Fibroblast of pulmonary artery (primary cell): ENCODE measurements around the gene LUC7L.

Source experiments
- DNase-seq: peaks from one replicate; pipeline ENCODE4 v3.0.0-alpha.2; 2010; ENCODE audit warnings: low read depth
- H3K4me3 ChIP-seq: replicated peaks from 2 replicates; pipeline ENCODE4 v1.5.1; 2011; ENCODE audit warnings: low read depth, mild to moderate bottlenecking, control low read depth, low read length, moderate library complexity
- TF ChIP-seq, protein P1 (sequence below): IDR thresholded peaks from 2 replicates; pipeline ENCODE4 v1.5.1; 2011; ENCODE audit warnings: mild to moderate bottlenecking, control low read depth, low read length, inconsistent platforms; ENCODE audit errors: missing control alignments

The LUC7L gene

DNA sequence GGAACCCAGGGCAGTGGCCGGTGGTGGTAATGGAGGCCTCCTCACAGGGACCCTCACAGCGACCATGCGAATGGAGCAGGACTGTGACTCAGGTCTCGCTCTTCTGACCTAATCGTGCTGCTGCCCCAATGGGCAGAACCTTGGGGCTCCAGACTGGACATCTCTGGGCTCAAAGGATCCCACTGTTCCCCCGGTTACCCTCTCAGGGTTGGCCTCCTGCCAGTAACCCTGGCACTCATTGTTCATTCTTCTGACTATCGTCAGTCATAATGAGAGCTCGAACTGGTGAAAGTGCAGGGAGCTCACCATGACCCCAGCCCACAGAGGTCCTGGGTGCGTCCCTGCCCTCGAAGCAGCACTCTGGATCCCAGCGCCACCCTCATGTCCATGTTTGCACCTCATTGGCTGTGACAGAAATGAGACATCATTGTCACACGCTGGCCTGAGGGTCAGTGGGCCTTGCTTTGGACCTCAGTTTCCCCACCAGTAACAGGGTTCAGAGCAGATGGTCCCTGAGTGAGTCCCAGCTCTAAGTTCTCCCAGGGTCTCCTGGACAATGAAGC is 86.8 kb downstream of the LUC7L start:
- TF ChIP-seq, protein P1, sequence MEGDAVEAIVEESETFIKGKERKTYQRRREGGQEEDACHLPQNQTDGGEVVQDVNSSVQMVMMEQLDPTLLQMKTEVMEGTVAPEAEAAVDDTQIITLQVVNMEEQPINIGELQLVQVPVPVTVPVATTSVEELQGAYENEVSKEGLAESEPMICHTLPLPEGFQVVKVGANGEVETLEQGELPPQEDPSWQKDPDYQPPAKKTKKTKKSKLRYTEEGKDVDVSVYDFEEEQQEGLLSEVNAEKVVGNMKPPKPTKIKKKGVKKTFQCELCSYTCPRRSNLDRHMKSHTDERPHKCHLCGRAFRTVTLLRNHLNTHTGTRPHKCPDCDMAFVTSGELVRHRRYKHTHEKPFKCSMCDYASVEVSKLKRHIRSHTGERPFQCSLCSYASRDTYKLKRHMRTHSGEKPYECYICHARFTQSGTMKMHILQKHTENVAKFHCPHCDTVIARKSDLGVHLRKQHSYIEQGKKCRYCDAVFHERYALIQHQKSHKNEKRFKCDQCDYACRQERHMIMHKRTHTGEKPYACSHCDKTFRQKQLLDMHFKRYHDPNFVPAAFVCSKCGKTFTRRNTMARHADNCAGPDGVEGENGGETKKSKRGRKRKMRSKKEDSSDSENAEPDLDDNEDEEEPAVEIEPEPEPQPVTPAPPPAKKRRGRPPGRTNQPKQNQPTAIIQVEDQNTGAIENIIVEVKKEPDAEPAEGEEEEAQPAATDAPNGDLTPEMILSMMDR = no peak
- H3K4me3 ChIP-seq = no peak overlapping the region
- no peak for DNase-seq

DNA sequence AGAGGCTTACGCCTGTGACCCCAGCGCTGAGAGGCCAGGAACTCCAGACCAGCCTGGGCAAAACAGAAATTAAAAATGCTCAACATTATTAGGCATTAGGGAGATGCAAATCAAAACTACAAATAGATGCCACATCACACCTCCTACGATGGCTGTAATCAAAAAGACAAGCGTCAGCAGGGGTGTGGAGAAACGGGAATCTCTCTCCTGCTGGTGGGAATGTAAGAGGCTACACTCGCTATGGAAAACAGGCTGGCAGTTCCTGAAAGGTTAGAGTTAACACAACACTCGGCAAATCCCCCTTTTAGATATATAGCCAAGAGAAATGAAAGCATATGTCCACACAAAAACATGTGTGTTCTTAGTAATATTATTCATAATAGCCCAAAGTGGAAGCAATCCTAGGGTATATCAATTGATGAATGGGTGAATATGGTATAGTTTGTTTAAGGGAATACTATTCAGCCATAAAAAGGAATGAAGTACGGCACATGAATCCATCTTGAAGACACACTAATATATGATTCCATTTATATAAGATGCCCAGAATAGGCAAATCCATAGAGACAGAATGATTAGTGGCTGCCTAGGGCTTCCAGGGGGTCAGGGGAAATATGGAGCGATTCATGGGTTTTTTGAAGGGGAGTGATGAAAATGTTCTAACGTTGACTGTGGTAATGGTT is 88.9 kb downstream of the LUC7L start:
- TF ChIP-seq, protein P1 = no peak
- DNase-seq = no peak
- no peak overlapping the region for H3K4me3 ChIP-seq
